Liver (tissue), 9 donors: Measurements from ENCODE around the gene SNX32. TPM values are rescaled to one million over a fixed set of nuclear protein-coding genes. Genes with fewer than 3 reads are reported as not detected.

ENCODE experiments used
- DNase-seq: peaks from one replicate; pipeline ENCODE4 v3.0.0-alpha.2; 2017; ENCODE audit warnings: low spot score
- H3K27ac ChIP-seq, 2 donors: one replicate each; pipeline ENCODE4 v1.7.0; 2013; ENCODE audit warnings: inconsistent platforms in 2 of 2, low read length in 2 of 2, control low read depth in 1 of 2, low read depth in 1 of 2, mild to moderate bottlenecking in 1 of 2
- H3K27me3 ChIP-seq, 4 donors: one replicate each; pipeline versions ENCODE4 v1.6.1 to v1.7.0; 2013; ENCODE audit warnings: low read length in 3 of 4, inconsistent platforms in 1 of 4, mild to moderate bottlenecking in 1 of 4, moderate library complexity in 1 of 4; ENCODE audit not compliant: control insufficient read depth in 4 of 4, insufficient read depth in 4 of 4
- H3K36me3 ChIP-seq, 4 donors: one replicate each; pipeline versions ENCODE4 v1.6.1 to v1.7.0; 2013; ENCODE audit warnings: low read length in 3 of 4, mild to moderate bottlenecking in 3 of 4, low read depth in 1 of 4, moderate library complexity in 1 of 4; ENCODE audit not compliant: control insufficient read depth in 4 of 4, insufficient read depth in 3 of 4
- H3K4me1 ChIP-seq, 4 donors: one replicate each; pipeline versions ENCODE4 v1.6.1 to v1.7.0; 2013; ENCODE audit warnings: low read length in 3 of 4, mild to moderate bottlenecking in 3 of 4, moderate library complexity in 1 of 4; ENCODE audit not compliant: control insufficient read depth in 4 of 4, insufficient read depth in 4 of 4
- H3K4me3 ChIP-seq, 3 donors: one replicate each; pipeline versions ENCODE4 v1.6.1 to v1.7.0; 2013; ENCODE audit warnings: low read length in 3 of 3, control low read depth in 1 of 3, low read depth in 1 of 3, mild to moderate bottlenecking in 1 of 3
- H3K9ac ChIP-seq, 2 donors: one replicate each; pipeline ENCODE4 v1.7.0; 2013; ENCODE audit warnings: low read length in 2 of 2, mild to moderate bottlenecking in 2 of 2, moderate library complexity in 2 of 2, control low read depth in 1 of 2, low read depth in 1 of 2
- H3K9me3 ChIP-seq, 4 donors: one replicate each; pipeline versions ENCODE4 v1.6.1 to v1.7.0; 2013; ENCODE audit warnings: low read length in 3 of 4; ENCODE audit not compliant: control insufficient read depth in 4 of 4
- CTCF ChIP-seq: fragments of 150-350 bp; IDR thresholded peaks from 2 replicates; pipeline ENCODE4 v1.5.1; 2017; ENCODE audit warnings: improper control_type of control experiment, low read depth, low read length; ENCODE audit not compliant: missing input control
- EGR1 ChIP-seq, 2 donors: IDR thresholded peaks; 2 replicates each; pipeline ENCODE4 v1.6.1; 2016 to 2018; ENCODE audit warnings: antibody characterized with exemption in 2 of 2, low read depth in 2 of 2
- FOXA1 ChIP-seq: IDR thresholded peaks from 2 replicates; pipeline ENCODE4 v1.6.1; 2016; ENCODE audit warnings: antibody characterized with exemption
- FOXA2 ChIP-seq: IDR thresholded peaks from 2 replicates; pipeline ENCODE4 v1.6.1; 2016; ENCODE audit warnings: antibody characterized with exemption
- GABPA ChIP-seq, 2 donors: IDR thresholded peaks in 1 of 2; conservative IDR thresholded peaks in 1 of 2; 2 replicates each; pipeline ENCODE4 v1.6.1; 2016; ENCODE audit warnings: antibody characterized with exemption in 2 of 2, mild to moderate bottlenecking in 1 of 2, moderate library complexity in 1 of 2
- HNF4A ChIP-seq, 2 donors: conservative IDR thresholded peaks; 2 replicates each; pipeline ENCODE4 v1.6.1; 2016; ENCODE audit warnings: antibody characterized with exemption in 2 of 2, mild to moderate bottlenecking in 2 of 2
- JUND ChIP-seq, 2 donors: IDR thresholded peaks; 2 replicates each; pipeline ENCODE4 v1.6.1; 2016; ENCODE audit warnings: antibody characterized with exemption in 2 of 2
- NR2F2 ChIP-seq: IDR thresholded peaks from 2 replicates; pipeline ENCODE4 v1.6.1; 2016; ENCODE audit warnings: antibody characterized with exemption
- RAD21 ChIP-seq, 2 donors: IDR thresholded peaks; 2 replicates each; pipeline ENCODE4 v1.6.1; 2016; ENCODE audit warnings: antibody characterized with exemption in 2 of 2, mild to moderate bottlenecking in 2 of 2
- RXRA ChIP-seq, 2 donors: IDR thresholded peaks; 2 replicates each; pipeline ENCODE4 v1.6.1; 2017 to 2018; ENCODE audit warnings: antibody characterized with exemption in 2 of 2, mild to moderate bottlenecking in 1 of 2
- SP1 ChIP-seq: IDR thresholded peaks from 2 replicates; pipeline ENCODE4 v1.6.1; 2018; ENCODE audit warnings: antibody characterized with exemption, mild to moderate bottlenecking
- TAF1 ChIP-seq: conservative IDR thresholded peaks from 2 replicates; pipeline ENCODE4 v1.6.1; 2016; ENCODE audit warnings: antibody characterized with exemption, mild to moderate bottlenecking
- YY1 ChIP-seq: IDR thresholded peaks from 2 replicates; pipeline ENCODE4 v1.6.1; 2016; ENCODE audit warnings: antibody characterized with exemption, mild to moderate bottlenecking
- ZBTB33 ChIP-seq: IDR thresholded peaks from 2 replicates; pipeline ENCODE4 v1.6.1; 2016; ENCODE audit warnings: antibody characterized with exemption
- WGBS: extraction: QIAGEN DNeasy Blood & Tissue Kit; methylation state at CpG from one replicate; pipeline ENCODE4 v1.1.7; 2013; 5-methylcytosine and 5-hydroxymethylcytosine counted together
- polyA plus RNA-seq, 2 donors: library from polyadenylated mRNA; stranded (reverse) in 1 of 2; unstranded in 1 of 2; fragments of 200-250 nt in 1 of 2; fragments of >200 nt in 1 of 2; fragmentation: Nextera tagmentation in 1 of 2; extraction: Ambion mirVana in 1 of 2; gene quantifications; one replicate each; pipeline versions ENCODE4 v1.2.1 to v1.2.3, GENCODE V29; 2013 to 2015
- total RNA-seq, 2 donors: library from RNA; depleted of rRNA; stranded (reverse); fragments of >200 nt; gene quantifications; one replicate each; pipeline ENCODE4 v1.2.3, GENCODE V29; 2014
- TF ChIP-seq, protein P1 (sequence below): IDR thresholded peaks from 2 replicates; pipeline ENCODE4 v1.6.1; 2016; ENCODE audit warnings: antibody characterized with exemption
- TF ChIP-seq, protein P2 (sequence below): IDR thresholded peaks from 2 replicates; pipeline ENCODE4 v1.6.1; 2016; ENCODE audit warnings: antibody characterized with exemption
- TF ChIP-seq, protein P3 (sequence below): IDR thresholded peaks from 2 replicates; pipeline ENCODE4 v1.6.1; 2016; ENCODE audit warnings: antibody characterized with exemption, mild to moderate bottlenecking
- donor health status: healthy.
- donor health status: healthy.
- donor health status: healthy.
- donor health status: healthy.
- donor health status: healthy.

Gene SNX32
- total and polyA plus RNA-seq, 4 donors = under 0.01 to 0.38 (median 0.06) TPM

DNA sequence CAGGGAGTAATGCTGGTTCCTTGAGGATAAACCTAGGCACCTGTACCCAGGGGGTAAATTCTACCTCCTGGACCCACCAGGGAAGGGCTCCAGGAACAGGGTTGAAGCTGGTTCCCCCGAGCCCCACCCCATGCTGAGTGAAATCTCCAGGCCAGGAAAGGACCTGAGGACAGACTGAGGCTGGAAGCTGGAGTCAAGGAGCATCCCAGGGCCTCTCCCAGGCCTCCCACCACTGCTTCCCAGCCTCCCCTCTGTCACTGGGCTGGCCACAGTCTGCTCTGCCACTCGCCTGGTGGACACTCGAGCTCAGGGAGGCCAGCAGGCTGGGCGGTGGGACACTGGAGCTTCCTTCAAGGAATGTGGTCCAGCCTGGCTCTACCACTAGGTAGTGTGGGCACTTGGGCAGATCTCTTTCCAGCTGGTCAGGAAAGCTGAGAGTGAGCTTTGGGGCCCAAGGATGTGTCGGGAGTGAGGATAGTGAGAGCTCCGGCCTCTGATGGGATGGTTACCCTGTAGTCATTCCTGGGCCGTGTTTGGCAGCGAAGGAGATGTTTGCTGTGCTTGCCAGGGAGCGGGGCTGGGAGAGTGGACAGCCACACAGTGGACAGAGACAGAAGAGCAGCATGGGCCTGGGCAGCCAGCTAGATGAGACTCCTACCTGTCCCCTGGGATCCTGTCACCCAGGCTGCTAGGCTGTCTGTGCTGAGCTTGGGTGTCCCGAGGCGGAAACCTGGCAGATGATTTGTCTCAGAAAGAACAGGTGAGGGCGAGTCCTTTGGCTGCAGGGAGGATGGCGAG lies 43.5 kb upstream of the SNX32 start:
- no peak for TF ChIP-seq NR2F2
- TF ChIP-seq, protein P1, sequence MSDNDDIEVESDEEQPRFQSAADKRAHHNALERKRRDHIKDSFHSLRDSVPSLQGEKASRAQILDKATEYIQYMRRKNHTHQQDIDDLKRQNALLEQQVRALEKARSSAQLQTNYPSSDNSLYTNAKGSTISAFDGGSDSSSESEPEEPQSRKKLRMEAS = no peak
- TF ChIP-seq EGR1 (IDR thresholded peaks at IDR 0.05; ENCODE audit: low read depth in 2 of 2) = no peak
- no peak for TF ChIP-seq FOXA2
- TF ChIP-seq, protein P2, sequence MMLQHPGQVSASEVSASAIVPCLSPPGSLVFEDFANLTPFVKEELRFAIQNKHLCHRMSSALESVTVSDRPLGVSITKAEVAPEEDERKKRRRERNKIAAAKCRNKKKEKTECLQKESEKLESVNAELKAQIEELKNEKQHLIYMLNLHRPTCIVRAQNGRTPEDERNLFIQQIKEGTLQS = no peak
- TF ChIP-seq, protein P3, sequence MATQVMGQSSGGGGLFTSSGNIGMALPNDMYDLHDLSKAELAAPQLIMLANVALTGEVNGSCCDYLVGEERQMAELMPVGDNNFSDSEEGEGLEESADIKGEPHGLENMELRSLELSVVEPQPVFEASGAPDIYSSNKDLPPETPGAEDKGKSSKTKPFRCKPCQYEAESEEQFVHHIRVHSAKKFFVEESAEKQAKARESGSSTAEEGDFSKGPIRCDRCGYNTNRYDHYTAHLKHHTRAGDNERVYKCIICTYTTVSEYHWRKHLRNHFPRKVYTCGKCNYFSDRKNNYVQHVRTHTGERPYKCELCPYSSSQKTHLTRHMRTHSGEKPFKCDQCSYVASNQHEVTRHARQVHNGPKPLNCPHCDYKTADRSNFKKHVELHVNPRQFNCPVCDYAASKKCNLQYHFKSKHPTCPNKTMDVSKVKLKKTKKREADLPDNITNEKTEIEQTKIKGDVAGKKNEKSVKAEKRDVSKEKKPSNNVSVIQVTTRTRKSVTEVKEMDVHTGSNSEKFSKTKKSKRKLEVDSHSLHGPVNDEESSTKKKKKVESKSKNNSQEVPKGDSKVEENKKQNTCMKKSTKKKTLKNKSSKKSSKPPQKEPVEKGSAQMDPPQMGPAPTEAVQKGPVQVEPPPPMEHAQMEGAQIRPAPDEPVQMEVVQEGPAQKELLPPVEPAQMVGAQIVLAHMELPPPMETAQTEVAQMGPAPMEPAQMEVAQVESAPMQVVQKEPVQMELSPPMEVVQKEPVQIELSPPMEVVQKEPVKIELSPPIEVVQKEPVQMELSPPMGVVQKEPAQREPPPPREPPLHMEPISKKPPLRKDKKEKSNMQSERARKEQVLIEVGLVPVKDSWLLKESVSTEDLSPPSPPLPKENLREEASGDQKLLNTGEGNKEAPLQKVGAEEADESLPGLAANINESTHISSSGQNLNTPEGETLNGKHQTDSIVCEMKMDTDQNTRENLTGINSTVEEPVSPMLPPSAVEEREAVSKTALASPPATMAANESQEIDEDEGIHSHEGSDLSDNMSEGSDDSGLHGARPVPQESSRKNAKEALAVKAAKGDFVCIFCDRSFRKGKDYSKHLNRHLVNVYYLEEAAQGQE = no peak
- no peak for TF ChIP-seq YY1
- TF ChIP-seq SP1 = no peak
- TF ChIP-seq ZBTB33 = no peak
- no peak for TF ChIP-seq JUND (IDR thresholded peaks at IDR 0.05)
- TF ChIP-seq RAD21 (IDR thresholded peaks at IDR 0.05) = no peak
- TF ChIP-seq FOXA1 = no peak
- TF ChIP-seq TAF1 = no peak
- TF ChIP-seq HNF4A (conservative IDR thresholded peaks at IDR 0.05) = no peak
- TF ChIP-seq GABPA (IDR thresholded peaks at IDR 0.05 in 1 of 2, conservative IDR thresholded peaks at IDR 0.05 in 1 of 2) = no peak
- TF ChIP-seq RXRA (IDR thresholded peaks at IDR 0.05) = no peak
- Histone ChIP-seq H3K27ac (no peak overlapping the region), H3K9ac (no peak overlapping the region), H3K36me3 (no peaks in the 10 kb centered on the region), H3K27me3 (peaks cover 0 to 9% (median 2%) of the 10 kb centered on the region in 4 donors), H3K4me3 (no peak overlapping the region), H3K4me1 (peaks cover 8 to 23% (median 15%) of the 10 kb centered on the region in 4 donors), H3K9me3 (no peaks in the 10 kb centered on the region)
- WGBS = 85% methylated on average over 13 of the region's 13 CpGs
- DNase-seq = no peak

DNA sequence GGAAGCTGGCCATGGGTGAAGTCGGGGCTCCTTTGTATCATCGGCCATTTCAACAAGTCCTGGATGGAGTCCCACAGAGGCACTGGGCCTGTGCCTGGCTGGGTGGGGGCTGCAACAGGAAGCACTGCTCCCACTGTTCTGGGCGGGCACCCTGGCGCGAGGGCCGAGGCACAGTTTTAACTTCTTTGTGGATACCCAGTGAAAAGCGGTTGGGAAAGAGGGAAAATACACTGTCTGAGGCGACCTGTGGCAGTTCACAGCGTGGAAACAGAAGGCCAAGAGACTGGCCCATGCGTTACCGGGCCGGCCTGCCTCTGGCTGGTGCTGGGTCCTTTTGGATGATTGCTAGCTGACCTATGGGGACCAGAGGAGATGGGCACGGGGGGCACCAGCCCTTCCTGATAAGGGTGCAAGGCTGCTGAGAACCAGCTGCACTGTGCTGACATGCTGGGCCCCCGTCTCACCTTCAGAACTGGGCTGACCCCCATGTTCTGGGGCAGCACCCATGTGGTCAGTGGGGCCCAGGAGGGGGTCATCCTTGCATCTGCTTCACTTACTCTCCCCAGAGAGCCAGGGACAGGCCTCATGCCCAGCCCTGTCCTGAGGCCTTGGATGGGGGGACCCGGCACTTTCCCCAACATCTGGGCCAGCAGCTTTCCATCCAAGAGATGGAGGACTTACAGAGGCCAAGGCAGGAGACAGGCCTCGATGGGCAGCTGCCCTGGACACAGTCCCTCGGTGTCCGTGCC lies 42.7 kb upstream of the SNX32 start:
- H3K27ac ChIP-seq = no peak overlapping the region
- no peaks in the 10 kb centered on the region for H3K36me3 ChIP-seq
- WGBS = 90% methylated on average over 18 of the region's 18 CpGs
- no peak for DNase-seq
- H3K27me3 ChIP-seq = peaks cover 0 to 9% (median 1%) of the 10 kb centered on the region in 4 donors
- H3K4me3 ChIP-seq = no peak overlapping the region
- H3K4me1 ChIP-seq = peaks cover 8 to 22% (median 15%) of the 10 kb centered on the region in 4 donors
- no peaks in the 10 kb centered on the region for H3K9me3 ChIP-seq
- H3K9ac ChIP-seq = no peak overlapping the region
- no peak for TF ChIP-seq EGR1 (IDR thresholded peaks at IDR 0.05; ENCODE audit: low read depth in 2 of 2)
- no peak for TF ChIP-seq NR2F2
- no peak for TF ChIP-seq CTCF
- TF ChIP-seq JUND (IDR thresholded peaks at IDR 0.05) = no peak
- no peak for TF ChIP-seq TAF1
- TF ChIP-seq, protein P3 = no peak
- no peak for TF ChIP-seq YY1
- TF ChIP-seq, protein P1 = no peak
- TF ChIP-seq, protein P2 = no peak
- no peak for TF ChIP-seq GABPA (IDR thresholded peaks at IDR 0.05 in 1 of 2, conservative IDR thresholded peaks at IDR 0.05 in 1 of 2)
